HEK293 (cell line): ENCODE data around the gene STPG3.
A peak's percentile ranks its signal among the peaks of the same experiment; 100 is the strongest.

Experiments
- ELK4 ChIP-seq: IDR thresholded peaks from 2 replicates; pipeline ENCODE4 v1.6.1; 2011; ENCODE audit warnings: mild to moderate bottlenecking, low read depth, low read length, borderline replicate concordance
- KLF1 ChIP-seq: fragments of 450-650 bp; formaldehyde crosslinking; IDR thresholded peaks from 2 replicates; pipeline ENCODE4 v1.5.1; 2016; ENCODE audit warnings: missing biosample characterization, missing genetic modification characterization
- KLF17 ChIP-seq: fragments of 450-650 bp; formaldehyde crosslinking; IDR thresholded peaks from 2 replicates; pipeline ENCODE4 v1.5.1; 2016; ENCODE audit warnings: missing biosample characterization, missing genetic modification characterization
- KLF8 ChIP-seq: fragments of 450-650 bp; formaldehyde crosslinking; IDR thresholded peaks from 2 replicates; pipeline ENCODE4 v1.5.1; 2016; ENCODE audit warnings: missing biosample characterization, missing genetic modification characterization
- MEIS1 ChIP-seq: sonication (generic); formaldehyde crosslinking; IDR thresholded peaks from 2 replicates; pipeline ENCODE4 v1.8.1; 2022; ENCODE audit warnings: missing genetic modification reagents, mild to moderate bottlenecking, borderline replicate concordance
- MYNN ChIP-seq: fragments of 450-650 bp; formaldehyde crosslinking; IDR thresholded peaks from 2 replicates; pipeline ENCODE4 v1.5.1; 2016; ENCODE audit warnings: missing biosample characterization, missing genetic modification characterization, borderline replicate concordance
- PRDM2 ChIP-seq: fragments of 450-650 bp; formaldehyde crosslinking; IDR thresholded peaks from 2 replicates; pipeline ENCODE4 v1.5.1; 2016; ENCODE audit warnings: missing biosample characterization, missing genetic modification characterization, borderline replicate concordance
- SP2 ChIP-seq: fragments of 450-650 bp; formaldehyde crosslinking; IDR thresholded peaks from 2 replicates; pipeline ENCODE4 v1.5.1; 2016; ENCODE audit warnings: missing biosample characterization, missing genetic modification characterization
- SP3 ChIP-seq: fragments of 450-650 bp; formaldehyde crosslinking; IDR thresholded peaks from 2 replicates; pipeline ENCODE4 v1.5.1; 2016; ENCODE audit warnings: missing biosample characterization, missing genetic modification characterization
- TSHZ1 ChIP-seq: fragments of 450-650 bp; formaldehyde crosslinking; IDR thresholded peaks from 2 replicates; pipeline ENCODE4 v1.5.1; 2016; ENCODE audit warnings: missing biosample characterization, missing genetic modification characterization, borderline replicate concordance
- ZBTB17 ChIP-seq: fragments of 450-650 bp; formaldehyde crosslinking; IDR thresholded peaks from 2 replicates; pipeline ENCODE4 v1.5.1; 2016; ENCODE audit warnings: missing biosample characterization, missing genetic modification characterization
- ZNF19 ChIP-seq: fragments of 450-650 bp; formaldehyde crosslinking; IDR thresholded peaks from 2 replicates; pipeline ENCODE4; 2016; ENCODE audit warnings: missing biosample characterization, missing genetic modification characterization, low read depth
- ZNF202 ChIP-seq: fragments of 450-650 bp; formaldehyde crosslinking; IDR thresholded peaks from 2 replicates; pipeline ENCODE4 v1.5.1; 2016; ENCODE audit warnings: missing biosample characterization, missing genetic modification characterization, borderline replicate concordance
- ZNF223 ChIP-seq: fragments of 450-650 bp; formaldehyde crosslinking; IDR thresholded peaks from 2 replicates; pipeline ENCODE4 v1.5.1; 2016; ENCODE audit warnings: missing biosample characterization, missing genetic modification characterization
- ZNF24 ChIP-seq: fragments of 450-650 bp; formaldehyde crosslinking; IDR thresholded peaks from 2 replicates; pipeline ENCODE4 v1.5.1; 2016; ENCODE audit warnings: missing biosample characterization, missing genetic modification characterization
- ZNF292 ChIP-seq: fragments of 450-650 bp; formaldehyde crosslinking; IDR thresholded peaks from 2 replicates; pipeline ENCODE4 v1.5.1; 2016; ENCODE audit warnings: low read depth, missing biosample characterization, missing genetic modification characterization, borderline replicate concordance
- ZNF398 ChIP-seq: fragments of 450-650 bp; formaldehyde crosslinking; IDR thresholded peaks from 2 replicates; pipeline ENCODE4 v1.5.1; 2017; ENCODE audit warnings: missing biosample characterization, missing genetic modification characterization
- ZNF529 ChIP-seq: fragments of 450-650 bp; formaldehyde crosslinking; IDR thresholded peaks from 2 replicates; pipeline ENCODE4 v1.5.1; 2017; ENCODE audit warnings: missing genetic modification characterization, missing biosample characterization; ENCODE audit not compliant: insufficient replicate concordance
- ZNF549 ChIP-seq: fragments of 450-650 bp; IDR thresholded peaks from 2 replicates; pipeline ENCODE4 v1.5.1; 2018; ENCODE audit warnings: missing biosample characterization, missing genetic modification characterization, mild to moderate bottlenecking, inconsistent platforms, moderate library complexity
- ZNF580 ChIP-seq: fragments of 450-650 bp; formaldehyde crosslinking; IDR thresholded peaks from 2 replicates; pipeline ENCODE4 v1.5.1; 2016; ENCODE audit warnings: missing biosample characterization, missing genetic modification characterization
- ZNF610 ChIP-seq: fragments of 450-650 bp; formaldehyde crosslinking; IDR thresholded peaks from 2 replicates; pipeline ENCODE4 v1.5.1; 2016; ENCODE audit warnings: missing biosample characterization, missing genetic modification characterization, borderline replicate concordance
- ZNF629 ChIP-seq: fragments of 450-650 bp; formaldehyde crosslinking; IDR thresholded peaks from 2 replicates; pipeline ENCODE4 v1.5.1; 2017; ENCODE audit warnings: missing biosample characterization, missing genetic modification characterization
- ZNF645 ChIP-seq: fragments of 450-650 bp; formaldehyde crosslinking; IDR thresholded peaks from 2 replicates; pipeline ENCODE4; 2016; ENCODE audit warnings: missing biosample characterization, missing genetic modification characterization
- ZSCAN30 ChIP-seq: fragments of 450-650 bp; IDR thresholded peaks from 2 replicates; pipeline ENCODE4 v1.5.1; 2018; ENCODE audit warnings: missing biosample characterization, mild to moderate bottlenecking, missing genetic modification characterization, moderate library complexity

The STPG3 gene

GRCh38 chr9:137294091-137294680 lies 43.1 kb downstream of the STPG3 start (continued):
- TF ChIP-seq TSHZ1 (tag by site-specific recombination), result no peak
- no peak for TF ChIP-seq PRDM2 (tag by site-specific recombination)
- 0 out of 2 replicates have a peak, but pooled peaks have one; percentile 27 for TF ChIP-seq ZNF398 (tag by site-specific recombination)
- TF ChIP-seq ZNF629 (tag by site-specific recombination), result peak; percentile 26; the same call in 1 of the 2 replicates
- TF ChIP-seq ZNF549 (tag by site-specific recombination), result no peak
- TF ChIP-seq ZNF610, result peak; percentile 40; the same call in 1 of the 2 replicates
- TF ChIP-seq ELK4, result no peak
- TF ChIP-seq KLF8 (tag by site-specific recombination), result peak; percentile 88
- TF ChIP-seq KLF1 (tag by site-specific recombination), result peak; percentile 11; the same call in 1 of the 2 replicates
- TF ChIP-seq SP3 (tag by site-specific recombination), result peak; percentile 68
- peak; percentile 69 for TF ChIP-seq SP2
- TF ChIP-seq MYNN (tag by site-specific recombination), result no peak
- TF ChIP-seq ZNF645 (tag by site-specific recombination), result no peak
- TF ChIP-seq ZNF223, result no peak
- 0 out of 2 replicates have a peak, but pooled peaks have one; percentile 34 for TF ChIP-seq ZNF24
- TF ChIP-seq ZNF19 (tag by site-specific recombination), result no peak
- TF ChIP-seq KLF17, result peak; percentile 46; the same call in 1 of the 2 replicates
- peak; percentile 13 for TF ChIP-seq ZNF529 (tag by site-specific recombination)
- no peak for TF ChIP-seq MEIS1 (CRISPR knock-in tag)
- peak; percentile 87 for TF ChIP-seq ZNF580 (tag by site-specific recombination)
- TF ChIP-seq ZBTB17 (tag by site-specific recombination), result peak; percentile 53; the same call in 1 of the 2 replicates
- TF ChIP-seq ZNF202 (tag by site-specific recombination), result no peak
- TF ChIP-seq ZNF292 (tag by site-specific recombination), result no peak
- 0 out of 2 replicates have a peak, but pooled peaks have one; percentile 52 for TF ChIP-seq ZSCAN30 (tag by site-specific recombination)
